ENCODE data around the gene PLGRKT.
A peak's percentile ranks its signal among the peaks of the same experiment; 100 is the strongest.

The PLGRKT gene

GRCh38 chr9:5429873-5430564, 7.7 kb downstream of the PLGRKT start:
- no peak for TF ChIP-seq CTCF (IDR thresholded peaks at IDR 0.05; ENCODE audit: low read depth, low read length)
- DNase-seq = no peak
- Histone ChIP-seq H3K27ac (no peak overlapping the region), H3K27me3 (ENCODE audit: insufficient read depth, low read depth, severe bottlenecking) (no peaks in the 10 kb centered on the region), H3K4me3 (ENCODE audit: low read depth, low read length) (no peak overlapping the region), H3K9me3 (ENCODE audit: severe bottlenecking) (no peaks in the 10 kb centered on the region), H3K36me3 (no peaks in the 10 kb centered on the region; the same call in 1 of the 2 replicates)

GRCh38 chr9:5428794-5429528, 8.8 kb downstream of the PLGRKT start:
- no peak overlapping the region for H3K4me3 ChIP-seq (ENCODE audit: low read depth, low read length)
- no peak overlapping the region for H3K27ac ChIP-seq
- DNase-seq = no peak
- no peak for TF ChIP-seq CTCF (IDR thresholded peaks at IDR 0.05; ENCODE audit: low read depth, low read length)
- no peaks in the 10 kb centered on the region for H3K9me3 ChIP-seq (ENCODE audit: severe bottlenecking)
- H3K27me3 ChIP-seq (ENCODE audit: insufficient read depth, low read depth, severe bottlenecking) = no peaks in the 10 kb centered on the region
- no peaks in the 10 kb centered on the region; the same call in 1 of the 2 replicates for H3K36me3 ChIP-seq

- no peak for TF ChIP-seq CTCF (IDR thresholded peaks at IDR 0.05; ENCODE audit: low read depth, low read length)
- no peak overlapping the region for H3K4me3 ChIP-seq (ENCODE audit: low read depth, low read length)
- H3K9me3 ChIP-seq (ENCODE audit: severe bottlenecking) = no peaks in the 10 kb centered on the region
- no peak for DNase-seq
- H3K27me3 ChIP-seq (ENCODE audit: insufficient read depth, low read depth, severe bottlenecking) = no peaks in the 10 kb centered on the region
- H3K27ac ChIP-seq = no peak overlapping the region
- no peaks in the 10 kb centered on the region; the same call in 1 of the 2 replicates for H3K36me3 ChIP-seq
Observed at GRCh38 chr9:5428172-5428571, 9.6 kb downstream of the PLGRKT start.

- no peaks in the 10 kb centered on the region for H3K9me3 ChIP-seq (ENCODE audit: severe bottlenecking)
- H3K36me3 ChIP-seq = no peaks in the 10 kb centered on the region; the same call in 1 of the 2 replicates
- no peak overlapping the region for H3K27ac ChIP-seq
- DNase-seq = no peak
- H3K4me3 ChIP-seq (ENCODE audit: low read depth, low read length) = no peak overlapping the region
- H3K27me3 ChIP-seq (ENCODE audit: insufficient read depth, low read depth, severe bottlenecking) = no peaks in the 10 kb centered on the region
- TF ChIP-seq CTCF (IDR thresholded peaks at IDR 0.05; ENCODE audit: low read depth, low read length) = no peak
Observed at GRCh38 chr9:5427005-5427404, 10.7 kb downstream of the PLGRKT start.

- DNase-seq = no peak
- no peaks in the 10 kb centered on the region for H3K9me3 ChIP-seq (ENCODE audit: severe bottlenecking)
- H3K4me3 ChIP-seq (ENCODE audit: low read depth, low read length) = no peak overlapping the region
- H3K27ac ChIP-seq = no peak overlapping the region
- TF ChIP-seq CTCF (IDR thresholded peaks at IDR 0.05; ENCODE audit: low read depth, low read length) = 0 out of 2 replicates have a peak, but pooled peaks have one; percentile 15
- H3K27me3 ChIP-seq (ENCODE audit: insufficient read depth, low read depth, severe bottlenecking) = no peaks in the 10 kb centered on the region
- no peaks in the 10 kb centered on the region for H3K36me3 ChIP-seq
Observed at GRCh38 chr9:5425006-5425628, 12.6 kb downstream of the PLGRKT start.

All from WERI-Rb-1 (cell line).